Progenitor cell of endocrine pancreas (in vitro differentiated cells): ENCODE results near the gene BMPER. TPM values are rescaled to one million over a fixed set of nuclear protein-coding genes. Genes with fewer than 3 reads are reported as not detected.

Experiments
- DNase-seq: peaks from one replicate; pipeline ENCODE4 v3.0.0; 2021; ENCODE audit warnings: low spot score; ENCODE audit not compliant: unreplicated experiment
- H3K27ac Mint-ChIP-seq: 2 replicates; pipeline ENCODE4 v1.8.0; 2021; ENCODE audit warnings: mild to moderate bottlenecking, moderate library complexity, mixed read lengths
- H3K27me3 Mint-ChIP-seq: 2 replicates; pipeline ENCODE4 v1.8.0; 2021; ENCODE audit warnings: mixed read lengths
- H3K36me3 Mint-ChIP-seq: 2 replicates; pipeline ENCODE4 v1.8.0; 2022; ENCODE audit warnings: mixed read lengths; ENCODE audit not compliant: insufficient read depth
- H3K4me1 Mint-ChIP-seq: 2 replicates; pipeline ENCODE4 v1.8.0; 2021; ENCODE audit warnings: low read depth, mixed read lengths
- H3K4me3 Mint-ChIP-seq: 2 replicates; pipeline ENCODE4 v1.8.0; 2021; ENCODE audit warnings: low read depth, mild to moderate bottlenecking, moderate library complexity, mixed read lengths
- H3K9me3 Mint-ChIP-seq: 2 replicates; pipeline ENCODE4 v1.8.0; 2021; ENCODE audit warnings: low read depth, mixed read lengths
- CTCF ChIP-seq: fragments of 200-600 bp; sonication (generic); IDR thresholded peaks from one replicate; pipeline ENCODE4 v1.5.0; 2021; ENCODE audit warnings: antibody characterized with exemption, mild to moderate bottlenecking; ENCODE audit not compliant: unreplicated experiment
- total RNA-seq: library from RNA; stranded (reverse); gene quantifications from 2 replicates; pipeline ENCODE4 v1.2.1, GENCODE V29; 2021

Gene BMPER
- total RNA-seq, 1 donor from 2014 or later, result 0.36 TPM

DNA sequence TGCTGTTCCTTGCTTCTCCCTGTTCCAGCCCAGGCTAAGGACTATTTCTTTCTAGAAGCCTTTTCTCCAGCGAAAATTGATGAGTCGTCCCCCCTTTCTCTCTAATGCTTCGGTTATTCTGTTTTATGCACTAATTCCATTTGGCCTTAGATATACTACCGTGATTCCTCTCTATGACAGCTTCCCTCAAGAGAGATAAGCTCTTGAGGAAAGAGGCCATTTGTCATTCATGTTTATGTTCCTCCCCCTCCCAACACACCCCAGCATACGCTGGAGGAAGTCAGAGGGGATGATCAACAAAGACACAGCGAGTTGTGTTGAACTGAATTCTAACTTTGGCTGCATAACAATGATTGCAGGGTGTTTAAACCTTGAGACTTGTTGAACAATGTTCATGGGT is 198.8 kb downstream of the BMPER start:
- no peaks in the 10 kb centered on the region for H3K27me3 Mint-ChIP-seq
- no peaks in the 10 kb centered on the region for H3K9me3 Mint-ChIP-seq
- no peak for TF ChIP-seq CTCF
- DNase-seq, result no peak
- no peaks in the 10 kb centered on the region for H3K4me1 Mint-ChIP-seq
- H3K36me3 Mint-ChIP-seq, result no peaks in the 10 kb centered on the region
- H3K4me3 Mint-ChIP-seq, result no peak overlapping the region
- no peak overlapping the region for H3K27ac Mint-ChIP-seq

- Mint-ChIP-seq H3K27me3 (no peaks in the 10 kb centered on the region), H3K36me3 (no peaks in the 10 kb centered on the region), H3K4me1 (no peaks in the 10 kb centered on the region), H3K4me3 (no peak overlapping the region), H3K9me3 (no peaks in the 10 kb centered on the region), H3K27ac (no peak overlapping the region)
- no peak for TF ChIP-seq CTCF
- no peak for DNase-seq
Measured at GRCh38 chr7:34104992-34105391, 199.7 kb downstream of the BMPER start.

- Mint-ChIP-seq H3K4me3 (no peak overlapping the region), H3K9me3 (no peaks in the 10 kb centered on the region), H3K27ac (no peak overlapping the region), H3K36me3 (no peaks in the 10 kb centered on the region), H3K27me3 (no peaks in the 10 kb centered on the region), H3K4me1 (peaks cover 4% of the 10 kb centered on the region)
- DNase-seq, result no peak
- no peak for TF ChIP-seq CTCF
Measured at GRCh38 chr7:34107276-34107675, 201.9 kb downstream of the BMPER start.

DNA sequence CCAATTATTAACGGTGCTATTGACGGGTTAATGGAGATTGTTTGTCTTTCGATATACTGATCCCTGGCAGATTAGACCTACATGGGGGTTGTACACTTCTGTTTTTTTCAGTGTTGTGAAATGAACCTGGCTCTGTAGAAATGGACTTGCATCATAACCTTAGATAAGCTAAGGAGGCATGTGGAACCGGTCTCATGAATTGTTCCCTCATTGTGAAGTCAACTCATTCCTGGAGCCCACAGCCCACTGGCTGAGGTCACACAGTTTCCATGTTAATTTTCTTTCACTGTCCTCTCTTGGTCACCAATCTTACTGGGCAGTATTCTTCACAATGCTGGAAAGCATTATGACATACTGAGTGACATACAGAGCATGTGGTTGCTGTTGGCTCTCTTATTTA is 202.8 kb downstream of the BMPER start:
- H3K27ac Mint-ChIP-seq, result no peak overlapping the region
- H3K4me1 Mint-ChIP-seq, result peaks cover 4% of the 10 kb centered on the region
- H3K9me3 Mint-ChIP-seq, result no peaks in the 10 kb centered on the region
- H3K27me3 Mint-ChIP-seq, result no peaks in the 10 kb centered on the region
- no peak overlapping the region for H3K4me3 Mint-ChIP-seq
- DNase-seq, result no peak
- TF ChIP-seq CTCF, result no peak
- H3K36me3 Mint-ChIP-seq, result no peaks in the 10 kb centered on the region

DNA sequence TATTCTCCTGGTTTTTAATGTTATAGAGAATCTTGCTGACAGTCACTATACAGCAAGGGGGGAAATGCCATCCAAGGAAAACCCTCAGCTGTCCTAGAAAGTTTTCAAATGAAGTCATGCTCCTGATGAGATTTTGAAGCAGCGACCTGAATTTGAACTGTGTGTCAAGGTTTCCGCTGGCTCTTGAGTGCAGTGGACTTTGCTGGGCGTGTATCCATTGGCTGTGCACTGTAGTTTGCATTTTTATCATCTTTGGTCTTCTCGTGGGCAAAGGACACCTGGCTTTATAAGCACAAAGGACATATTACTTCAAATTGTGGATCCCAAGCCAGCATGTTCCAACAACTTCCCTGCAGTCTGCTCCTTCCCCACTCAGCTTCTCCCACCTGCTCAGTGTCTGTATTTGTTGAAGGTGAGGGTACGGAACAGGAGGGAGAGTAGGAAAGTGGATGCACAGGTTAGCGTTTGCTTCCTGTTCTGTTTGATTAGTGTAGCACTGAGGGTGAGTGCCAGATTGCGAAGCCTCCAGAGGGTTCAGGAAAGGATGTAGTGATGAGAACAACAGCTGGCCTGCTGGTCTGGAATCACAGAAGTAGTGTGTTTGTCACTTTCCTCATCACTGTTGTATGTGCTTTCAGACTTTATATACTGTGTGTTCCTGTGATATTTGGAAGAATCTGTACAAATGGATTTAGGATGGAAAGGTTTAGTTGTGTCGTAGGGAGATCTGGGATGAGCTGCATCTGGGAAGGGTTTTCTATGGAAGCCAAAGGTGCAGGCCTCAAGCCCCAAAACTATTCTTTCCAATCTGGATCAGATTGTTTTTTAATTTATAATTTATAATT is 204.8 kb downstream of the BMPER start:
- Mint-ChIP-seq H3K36me3 (no peaks in the 10 kb centered on the region), H3K4me3 (no peak overlapping the region), H3K27ac (no peak overlapping the region), H3K4me1 (peaks cover 4% of the 10 kb centered on the region), H3K27me3 (no peaks in the 10 kb centered on the region), H3K9me3 (peaks cover 3% of the 10 kb centered on the region)
- TF ChIP-seq CTCF, result no peak
- no peak for DNase-seq
